GM23338 (cell line): ENCODE data around the gene DLG3. TPM values are rescaled to one million over a fixed set of nuclear protein-coding genes. Genes with fewer than 3 reads are reported as not detected.

Experiments
- ATAC-seq: fragments of 200-7000 bp; cut with Tn5 transposase; 3 replicates; pipeline ENCODE4 v1.9.1; 2020
- DNase-seq: peaks from one replicate; pipeline ENCODE4 v3.0.0-alpha.2; 2015; ENCODE audit warnings: low spot score
- H2AFZ ChIP-seq: fragments of 200-600 bp; sonication (generic); 2 replicates; pipeline ENCODE4 v1.8.0; 2016; ENCODE audit warnings: antibody characterized with exemption, mild to moderate bottlenecking, moderate library complexity
- H3F3A ChIP-seq: fragments of 200-600 bp; sonication (generic); replicated peaks from 2 replicates; pipeline ENCODE4 v1.8.0; 2017; ENCODE audit warnings: antibody characterized with exemption, mixed run types, low read depth
- H3K27ac ChIP-seq: fragments of 200-600 bp; sonication (generic); 2 replicates; pipeline ENCODE4 v1.6.1; 2016; ENCODE audit warnings: low read depth
- H3K27me3 ChIP-seq: fragments of 200-600 bp; sonication (generic); 2 replicates; pipeline ENCODE4 v1.8.0; 2016; ENCODE audit warnings: mild to moderate bottlenecking, mixed run types, moderate library complexity; ENCODE audit not compliant: insufficient read depth
- H3K36me3 ChIP-seq: fragments of 200-600 bp; sonication (generic); 2 replicates; pipeline ENCODE4 v1.8.0; 2016; ENCODE audit warnings: mild to moderate bottlenecking; ENCODE audit not compliant: insufficient read depth
- H3K4me1 ChIP-seq: fragments of 200-600 bp; sonication (generic); 2 replicates; pipeline ENCODE4 v1.8.0; 2016; ENCODE audit warnings: mild to moderate bottlenecking, moderate library complexity; ENCODE audit not compliant: insufficient read depth
- H3K4me2 ChIP-seq: fragments of 200-600 bp; sonication (generic); 2 replicates; pipeline ENCODE4 v1.7.1; 2017; ENCODE audit warnings: mixed run types
- H3K4me3 ChIP-seq: fragments of 200-600 bp; sonication (generic); 2 replicates; pipeline ENCODE4 v1.6.1; 2016; ENCODE audit warnings: mixed run types
- H3K79me2 ChIP-seq: fragments of 200-600 bp; sonication (generic); replicated peaks from 2 replicates; pipeline ENCODE4 v1.8.0; 2017; ENCODE audit warnings: mild to moderate bottlenecking; ENCODE audit not compliant: insufficient read depth
- H3K9me2 ChIP-seq: fragments of 200-600 bp; sonication (generic); 2 replicates; pipeline ENCODE4 v1.8.0; 2017; ENCODE audit not compliant: insufficient read depth
- H4K20me1 ChIP-seq: fragments of 200-600 bp; sonication (generic); replicated peaks from 2 replicates; pipeline ENCODE4 v1.8.0; 2017; ENCODE audit warnings: mild to moderate bottlenecking; ENCODE audit not compliant: insufficient read depth
- H3K27ac Mint-ChIP-seq: 2 replicates; pipeline ENCODE4 v1.8.0; 2020; ENCODE audit warnings: inconsistent platforms, mild to moderate bottlenecking, moderate library complexity, mixed read lengths
- H3K27me3 Mint-ChIP-seq: 3 replicates; pipeline ENCODE4 v1.8.0; 2022; ENCODE audit warnings: low read depth, mild to moderate bottlenecking, moderate library complexity, mixed read lengths, inconsistent platforms; ENCODE audit not compliant: insufficient read depth, poor library complexity
- H3K36me3 Mint-ChIP-seq: 3 replicates; pipeline ENCODE4 v1.8.0; 2021; ENCODE audit warnings: low read depth, mild to moderate bottlenecking, inconsistent platforms, moderate library complexity, mixed read lengths
- H3K4me1 Mint-ChIP-seq: 3 replicates; pipeline ENCODE4 v1.8.0; 2020; ENCODE audit warnings: mild to moderate bottlenecking, inconsistent platforms, mixed read lengths
- H3K4me3 Mint-ChIP-seq: 3 replicates; pipeline ENCODE4 v1.8.0; 2021; ENCODE audit warnings: moderate library complexity, mild to moderate bottlenecking, inconsistent platforms, mixed read lengths
- H3K9me3 Mint-ChIP-seq: 3 replicates; pipeline ENCODE4 v1.8.0; 2020; ENCODE audit warnings: moderate library complexity, mild to moderate bottlenecking, inconsistent platforms, mixed read lengths
- EZH2 ChIP-seq: fragments of 200-600 bp; sonication (generic); IDR thresholded peaks from one replicate; pipeline ENCODE4 v1.8.0; 2017; ENCODE audit warnings: antibody characterized with exemption, mild to moderate bottlenecking, low read depth; ENCODE audit not compliant: unreplicated experiment
- EZH2phosphoT487 ChIP-seq: fragments of 200-600 bp; sonication (generic); IDR thresholded peaks from one replicate; pipeline ENCODE4 v1.8.1; 2018; ENCODE audit warnings: antibody characterized with exemption; ENCODE audit not compliant: unreplicated experiment
- JUNB ChIP-seq: IDR thresholded peaks from one replicate; pipeline ENCODE4 v1.6.1; 2016; ENCODE audit warnings: antibody characterized with exemption; ENCODE audit not compliant: unreplicated experiment
- NANOG ChIP-seq: IDR thresholded peaks from 2 replicates; pipeline ENCODE4 v1.6.1; 2016; ENCODE audit warnings: antibody characterized with exemption, borderline replicate concordance
- POLR2AphosphoS5 ChIP-seq: IDR thresholded peaks from 2 replicates; pipeline ENCODE4 v1.6.1; 2016; ENCODE audit warnings: antibody characterized with exemption, low read depth
- ZNF114 ChIP-seq: fragments of 250-450 bp; sonication (Bioruptor Pico); IDR thresholded peaks from 2 replicates; pipeline ENCODE4 v1.5.0; 2020; ENCODE audit warnings: mild to moderate bottlenecking, moderate library complexity
- polyA plus RNA-seq: library from polyadenylated mRNA; unstranded; fragments of >200 nt; fragmentation: Nextera tagmentation; extraction: Ambion mirVana; gene quantifications from 2 replicates; pipeline ENCODE4 v1.2.1, GENCODE V29; 2016
- total RNA-seq: library from RNA; depleted of rRNA; stranded (reverse); fragments of >200 nt; shearing (Covaris generic); gene quantifications from 2 replicates; pipeline ENCODE4 v1.2.3, GENCODE V29; 2014
- TF ChIP-seq, protein P1 (sequence below): IDR thresholded peaks from 2 replicates; pipeline ENCODE4 v1.6.1; 2016; ENCODE audit warnings: antibody characterized with exemption
- TF ChIP-seq, protein P2 (sequence below), 2 experiments: fragments of 200-600 bp in 1 of 2; sonication (generic) in 1 of 2; conservative IDR thresholded peaks; 2 replicates each; pipeline versions ENCODE4 v1.5.1 to v1.6.1; 2016 to 2017; ENCODE audit warnings: antibody characterized with exemption in 2 of 2, low read depth in 2 of 2, mild to moderate bottlenecking in 2 of 2, moderate library complexity in 1 of 2
- TF ChIP-seq, protein P3 (sequence below): fragments of 250-450 bp; sonication (Bioruptor Pico); IDR thresholded peaks from 2 replicates; pipeline ENCODE4 v1.5.0; 2020; ENCODE audit warnings: mild to moderate bottlenecking, moderate library complexity

Gene DLG3
- total and polyA plus RNA-seq, 2 experiments from 2014 or later, result 13.0 to 61.8 TPM

- Histone ChIP-seq H4K20me1 (no peaks in the 10 kb centered on the region), H3K36me3 (no peaks in the 10 kb centered on the region; the same call in 1 of the 2 replicates), H2AFZ (no peak overlapping the region), H3K9me2 (no peaks in the 10 kb centered on the region), H3K27me3 (no peaks in the 10 kb centered on the region), H3K79me2 (no peaks in the 10 kb centered on the region), H3F3A (no peaks in the 10 kb centered on the region), H3K27ac (no peak overlapping the region), H3K4me3 (no peak overlapping the region), H3K4me2 (no peak overlapping the region), H3K4me1 (no peaks in the 10 kb centered on the region)
- Mint-ChIP-seq H3K9me3 (no peaks in the 10 kb centered on the region), H3K4me3 (no peak overlapping the region), H3K27ac (no peak overlapping the region), H3K27me3 (peaks cover 1% of the 10 kb centered on the region), H3K36me3 (peaks cover 79% of the 10 kb centered on the region), H3K4me1 (no peaks in the 10 kb centered on the region)
- TF ChIP-seq NANOG (no peak), EZH2 (no peak), JUNB (no peak), ZNF114 (CRISPR knock-in tag) (no peak), POLR2AphosphoS5 (no peak), EZH2phosphoT487 (no peak)
- TF ChIP-seq, protein P1, sequence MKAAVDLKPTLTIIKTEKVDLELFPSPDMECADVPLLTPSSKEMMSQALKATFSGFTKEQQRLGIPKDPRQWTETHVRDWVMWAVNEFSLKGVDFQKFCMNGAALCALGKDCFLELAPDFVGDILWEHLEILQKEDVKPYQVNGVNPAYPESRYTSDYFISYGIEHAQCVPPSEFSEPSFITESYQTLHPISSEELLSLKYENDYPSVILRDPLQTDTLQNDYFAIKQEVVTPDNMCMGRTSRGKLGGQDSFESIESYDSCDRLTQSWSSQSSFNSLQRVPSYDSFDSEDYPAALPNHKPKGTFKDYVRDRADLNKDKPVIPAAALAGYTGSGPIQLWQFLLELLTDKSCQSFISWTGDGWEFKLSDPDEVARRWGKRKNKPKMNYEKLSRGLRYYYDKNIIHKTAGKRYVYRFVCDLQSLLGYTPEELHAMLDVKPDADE, result no peak
- TF ChIP-seq, protein P2, sequence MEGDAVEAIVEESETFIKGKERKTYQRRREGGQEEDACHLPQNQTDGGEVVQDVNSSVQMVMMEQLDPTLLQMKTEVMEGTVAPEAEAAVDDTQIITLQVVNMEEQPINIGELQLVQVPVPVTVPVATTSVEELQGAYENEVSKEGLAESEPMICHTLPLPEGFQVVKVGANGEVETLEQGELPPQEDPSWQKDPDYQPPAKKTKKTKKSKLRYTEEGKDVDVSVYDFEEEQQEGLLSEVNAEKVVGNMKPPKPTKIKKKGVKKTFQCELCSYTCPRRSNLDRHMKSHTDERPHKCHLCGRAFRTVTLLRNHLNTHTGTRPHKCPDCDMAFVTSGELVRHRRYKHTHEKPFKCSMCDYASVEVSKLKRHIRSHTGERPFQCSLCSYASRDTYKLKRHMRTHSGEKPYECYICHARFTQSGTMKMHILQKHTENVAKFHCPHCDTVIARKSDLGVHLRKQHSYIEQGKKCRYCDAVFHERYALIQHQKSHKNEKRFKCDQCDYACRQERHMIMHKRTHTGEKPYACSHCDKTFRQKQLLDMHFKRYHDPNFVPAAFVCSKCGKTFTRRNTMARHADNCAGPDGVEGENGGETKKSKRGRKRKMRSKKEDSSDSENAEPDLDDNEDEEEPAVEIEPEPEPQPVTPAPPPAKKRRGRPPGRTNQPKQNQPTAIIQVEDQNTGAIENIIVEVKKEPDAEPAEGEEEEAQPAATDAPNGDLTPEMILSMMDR (conservative IDR thresholded peaks at IDR 0.05; ENCODE audit: low read depth in 2 of 2), result no peak
- TF ChIP-seq, protein P3, sequence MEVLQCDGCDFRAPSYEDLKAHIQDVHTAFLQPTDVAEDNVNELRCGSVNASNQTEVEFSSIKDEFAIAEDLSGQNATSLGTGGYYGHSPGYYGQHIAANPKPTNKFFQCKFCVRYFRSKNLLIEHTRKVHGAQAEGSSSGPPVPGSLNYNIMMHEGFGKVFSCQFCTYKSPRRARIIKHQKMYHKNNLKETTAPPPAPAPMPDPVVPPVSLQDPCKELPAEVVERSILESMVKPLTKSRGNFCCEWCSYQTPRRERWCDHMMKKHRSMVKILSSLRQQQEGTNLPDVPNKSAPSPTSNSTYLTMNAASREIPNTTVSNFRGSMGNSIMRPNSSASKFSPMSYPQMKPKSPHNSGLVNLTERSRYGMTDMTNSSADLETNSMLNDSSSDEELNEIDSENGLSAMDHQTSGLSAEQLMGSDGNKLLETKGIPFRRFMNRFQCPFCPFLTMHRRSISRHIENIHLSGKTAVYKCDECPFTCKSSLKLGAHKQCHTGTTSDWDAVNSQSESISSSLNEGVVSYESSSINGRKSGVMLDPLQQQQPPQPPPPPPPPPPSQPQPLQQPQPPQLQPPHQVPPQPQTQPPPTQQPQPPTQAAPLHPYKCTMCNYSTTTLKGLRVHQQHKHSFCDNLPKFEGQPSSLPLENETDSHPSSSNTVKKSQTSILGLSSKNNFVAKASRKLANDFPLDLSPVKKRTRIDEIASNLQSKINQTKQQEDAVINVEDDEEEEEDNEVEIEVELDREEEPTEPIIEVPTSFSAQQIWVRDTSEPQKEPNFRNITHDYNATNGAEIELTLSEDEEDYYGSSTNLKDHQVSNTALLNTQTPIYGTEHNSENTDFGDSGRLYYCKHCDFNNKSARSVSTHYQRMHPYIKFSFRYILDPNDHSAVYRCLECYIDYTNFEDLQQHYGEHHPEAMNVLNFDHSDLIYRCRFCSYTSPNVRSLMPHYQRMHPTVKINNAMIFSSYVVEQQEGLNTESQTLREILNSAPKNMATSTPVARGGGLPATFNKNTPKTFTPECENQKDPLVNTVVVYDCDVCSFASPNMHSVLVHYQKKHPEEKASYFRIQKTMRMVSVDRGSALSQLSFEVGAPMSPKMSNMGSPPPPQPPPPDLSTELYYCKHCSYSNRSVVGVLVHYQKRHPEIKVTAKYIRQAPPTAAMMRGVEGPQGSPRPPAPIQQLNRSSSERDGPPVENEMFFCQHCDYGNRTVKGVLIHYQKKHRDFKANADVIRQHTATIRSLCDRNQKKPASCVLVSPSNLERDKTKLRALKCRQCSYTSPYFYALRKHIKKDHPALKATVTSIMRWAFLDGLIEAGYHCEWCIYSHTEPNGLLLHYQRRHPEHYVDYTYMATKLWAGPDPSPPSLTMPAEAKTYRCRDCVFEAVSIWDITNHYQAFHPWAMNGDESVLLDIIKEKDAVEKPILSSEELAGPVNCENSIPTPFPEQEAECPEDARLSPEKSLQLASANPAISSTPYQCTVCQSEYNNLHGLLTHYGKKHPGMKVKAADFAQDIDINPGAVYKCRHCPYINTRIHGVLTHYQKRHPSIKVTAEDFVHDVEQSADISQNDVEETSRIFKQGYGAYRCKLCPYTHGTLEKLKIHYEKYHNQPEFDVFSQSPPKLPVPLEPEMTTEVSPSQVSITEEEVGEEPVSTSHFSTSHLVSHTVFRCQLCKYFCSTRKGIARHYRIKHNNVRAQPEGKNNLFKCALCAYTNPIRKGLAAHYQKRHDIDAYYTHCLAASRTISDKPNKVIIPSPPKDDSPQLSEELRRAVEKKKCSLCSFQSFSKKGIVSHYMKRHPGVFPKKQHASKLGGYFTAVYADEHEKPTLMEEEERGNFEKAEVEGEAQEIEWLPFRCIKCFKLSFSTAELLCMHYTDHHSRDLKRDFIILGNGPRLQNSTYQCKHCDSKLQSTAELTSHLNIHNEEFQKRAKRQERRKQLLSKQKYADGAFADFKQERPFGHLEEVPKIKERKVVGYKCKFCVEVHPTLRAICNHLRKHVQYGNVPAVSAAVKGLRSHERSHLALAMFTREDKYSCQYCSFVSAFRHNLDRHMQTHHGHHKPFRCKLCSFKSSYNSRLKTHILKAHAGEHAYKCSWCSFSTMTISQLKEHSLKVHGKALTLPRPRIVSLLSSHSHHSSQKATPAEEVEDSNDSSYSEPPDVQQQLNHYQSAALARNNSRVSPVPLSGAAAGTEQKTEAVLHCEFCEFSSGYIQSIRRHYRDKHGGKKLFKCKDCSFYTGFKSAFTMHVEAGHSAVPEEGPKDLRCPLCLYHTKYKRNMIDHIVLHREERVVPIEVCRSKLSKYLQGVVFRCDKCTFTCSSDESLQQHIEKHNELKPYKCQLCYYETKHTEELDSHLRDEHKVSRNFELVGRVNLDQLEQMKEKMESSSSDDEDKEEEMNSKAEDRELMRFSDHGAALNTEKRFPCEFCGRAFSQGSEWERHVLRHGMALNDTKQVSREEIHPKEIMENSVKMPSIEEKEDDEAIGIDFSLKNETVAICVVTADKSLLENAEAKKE (CRISPR knock-in tag), result no peak
- DNase-seq (no peak), ATAC-seq (no peak)
Observed at GRCh38 chrX:70498129-70498528, 53.5 kb downstream of the DLG3 start.
